Measurements from ENCODE around the gene SIRPA. TPM values are rescaled to one million over a fixed set of nuclear protein-coding genes. Genes with fewer than 3 reads are reported as not detected.

SIRPA gene
- total RNA-seq, 1 donor from 2014 or later, result 35.5 TPM

GRCh38 chr20:1880529-1881239 lies 14.5 kb upstream of the SIRPA start:
- no peak overlapping the region for H3K4me3 ChIP-seq (ENCODE audit: insufficient read depth, low read depth, low read length)
- Mint-ChIP-seq H3K27ac (ENCODE audit: unreplicated experiment) (no peak overlapping the region), H3K27me3 (ENCODE audit: low read depth, unreplicated experiment) (peaks cover 18% of the 10 kb centered on the region), H3K9me3 (ENCODE audit: unreplicated experiment) (peaks cover 1% of the 10 kb centered on the region), H3K36me3 (ENCODE audit: low read depth, unreplicated experiment) (no peaks in the 10 kb centered on the region), H3K4me1 (ENCODE audit: low read depth, unreplicated experiment) (peaks cover 6% of the 10 kb centered on the region), H3K4me3 (ENCODE audit: unreplicated experiment) (no peak overlapping the region)
- no peaks in the 10 kb centered on the region for H3K36me3 ChIP-seq (ENCODE audit: insufficient read depth, low read length)
- H3K9ac ChIP-seq (ENCODE audit: low read length), result no peak overlapping the region
- no peak overlapping the region for H2AFZ ChIP-seq (ENCODE audit: low read depth, low read length)
- H3K27me3 ChIP-seq (ENCODE audit: insufficient read depth, low read length), result peaks cover 19% of the 10 kb centered on the region
- TF ChIP-seq CTCF (IDR thresholded peaks at IDR 0.05; ENCODE audit: insufficient read depth, low read depth, low read length) (no peak), EZH2 (IDR thresholded peaks at IDR 0.05; ENCODE audit: insufficient read depth, low read length) (no peak)
- no peaks in the 10 kb centered on the region for H3K4me1 ChIP-seq (ENCODE audit: insufficient read depth, low read length)
- no peak overlapping the region for H3K4me2 ChIP-seq (ENCODE audit: low read length)
- no peaks in the 10 kb centered on the region for H4K20me1 ChIP-seq (ENCODE audit: insufficient read depth, low read length)
- H3K9me3 ChIP-seq (ENCODE audit: insufficient read depth, low read depth, low read length), result no peaks in the 10 kb centered on the region
- DNase-seq (ENCODE audit: low read depth) (no peak), FAIRE-seq (no peak)
- H3K79me2 ChIP-seq (ENCODE audit: insufficient read depth, low read length), result no peaks in the 10 kb centered on the region
- no peak overlapping the region for H3K27ac ChIP-seq (ENCODE audit: low read depth, low read length)

GRCh38 chr20:1881240-1881835 lies 13.9 kb upstream of the SIRPA start:
- Mint-ChIP-seq H3K4me1 (ENCODE audit: low read depth, unreplicated experiment) (peaks cover 6% of the 10 kb centered on the region), H3K9me3 (ENCODE audit: unreplicated experiment) (peaks cover 1% of the 10 kb centered on the region), H3K4me3 (ENCODE audit: unreplicated experiment) (no peak overlapping the region), H3K27ac (ENCODE audit: unreplicated experiment) (no peak overlapping the region), H3K36me3 (ENCODE audit: low read depth, unreplicated experiment) (no peaks in the 10 kb centered on the region), H3K27me3 (ENCODE audit: low read depth, unreplicated experiment) (peaks cover 18% of the 10 kb centered on the region)
- FAIRE-seq, result no peak
- Histone ChIP-seq H3K4me2 (ENCODE audit: low read length) (no peak overlapping the region), H3K79me2 (ENCODE audit: insufficient read depth, low read length) (no peaks in the 10 kb centered on the region), H3K4me1 (ENCODE audit: insufficient read depth, low read length) (no peaks in the 10 kb centered on the region), H3K9ac (ENCODE audit: low read length) (no peak overlapping the region), H3K36me3 (ENCODE audit: insufficient read depth, low read length) (no peaks in the 10 kb centered on the region), H3K9me3 (ENCODE audit: insufficient read depth, low read depth, low read length) (no peaks in the 10 kb centered on the region), H3K4me3 (ENCODE audit: insufficient read depth, low read depth, low read length) (no peak overlapping the region), H4K20me1 (ENCODE audit: insufficient read depth, low read length) (no peaks in the 10 kb centered on the region), H2AFZ (ENCODE audit: low read depth, low read length) (no peak overlapping the region), H3K27me3 (ENCODE audit: insufficient read depth, low read length) (peaks cover 19% of the 10 kb centered on the region), H3K27ac (ENCODE audit: low read depth, low read length) (no peak overlapping the region)
- DNase-seq (ENCODE audit: low read depth), result no peak
- TF ChIP-seq CTCF (IDR thresholded peaks at IDR 0.05; ENCODE audit: insufficient read depth, low read depth, low read length) (no peak), EZH2 (IDR thresholded peaks at IDR 0.05; ENCODE audit: insufficient read depth, low read length) (no peak)

- Histone ChIP-seq H3K27ac (ENCODE audit: low read depth, low read length) (no peak overlapping the region), H3K79me2 (ENCODE audit: insufficient read depth, low read length) (no peaks in the 10 kb centered on the region), H3K4me2 (ENCODE audit: low read length) (no peak overlapping the region), H3K4me1 (ENCODE audit: insufficient read depth, low read length) (no peaks in the 10 kb centered on the region), H3K4me3 (ENCODE audit: insufficient read depth, low read depth, low read length) (no peak overlapping the region), H3K36me3 (ENCODE audit: insufficient read depth, low read length) (no peaks in the 10 kb centered on the region), H3K27me3 (ENCODE audit: insufficient read depth, low read length) (peaks cover 19% of the 10 kb centered on the region), H3K9ac (ENCODE audit: low read length) (no peak overlapping the region), H4K20me1 (ENCODE audit: insufficient read depth, low read length) (no peaks in the 10 kb centered on the region), H2AFZ (ENCODE audit: low read depth, low read length) (no peak overlapping the region), H3K9me3 (ENCODE audit: insufficient read depth, low read depth, low read length) (no peaks in the 10 kb centered on the region)
- Mint-ChIP-seq H3K27ac (ENCODE audit: unreplicated experiment) (no peak overlapping the region), H3K27me3 (ENCODE audit: low read depth, unreplicated experiment) (peaks cover 18% of the 10 kb centered on the region), H3K36me3 (ENCODE audit: low read depth, unreplicated experiment) (no peaks in the 10 kb centered on the region), H3K9me3 (ENCODE audit: unreplicated experiment) (peaks cover 1% of the 10 kb centered on the region), H3K4me3 (ENCODE audit: unreplicated experiment) (no peak overlapping the region), H3K4me1 (ENCODE audit: low read depth, unreplicated experiment) (peaks cover 8% of the 10 kb centered on the region)
- no peak for DNase-seq (ENCODE audit: low read depth)
- FAIRE-seq, result no peak
- TF ChIP-seq EZH2 (IDR thresholded peaks at IDR 0.05; ENCODE audit: insufficient read depth, low read length), result no peak
- no peak for TF ChIP-seq CTCF (IDR thresholded peaks at IDR 0.05; ENCODE audit: insufficient read depth, low read depth, low read length)
These were observed 13.2 kb upstream of the SIRPA start for GRCh38 chr20:1882026-1882425.
